SU-DHL-6 (cell line): ENCODE measurements around the gene OPA3.

ENCODE experiments used
- H2AFZ ChIP-seq: fragments of 200-600 bp; sonication (generic); 2 replicates; pipeline ENCODE4 v1.6.1; 2014; ENCODE audit warnings: low read depth, mild to moderate bottlenecking, moderate library complexity, mixed read lengths, antibody characterized with exemption, low read length; ENCODE audit not compliant: severe bottlenecking
- H3F3A ChIP-seq: fragments of 200-600 bp; shearing (Covaris generic); 2 replicates; pipeline ENCODE4 v1.6.0; 2016; ENCODE audit warnings: antibody characterized with exemption, mild to moderate bottlenecking; ENCODE audit not compliant: insufficient read depth
- H3K27ac ChIP-seq: fragments of 200-600 bp; sonication (generic); 2 replicates; pipeline ENCODE4 v1.5.1; 2016; ENCODE audit warnings: low read depth, mild to moderate bottlenecking, low read length, moderate library complexity, mixed read lengths
- H3K27me3 ChIP-seq: fragments of 200-600 bp; sonication (generic), shearing (Covaris generic); 2 replicates; pipeline ENCODE4 v1.6.0; 2014; ENCODE audit warnings: mild to moderate bottlenecking, low read length
- H3K36me3 ChIP-seq: fragments of 200-600 bp; sonication (generic); 2 replicates; pipeline ENCODE4 v1.6.1; 2014; ENCODE audit warnings: mild to moderate bottlenecking, low read length, mixed read lengths
- H3K4me2 ChIP-seq: fragments of 300-600, 200-600 bp; shearing (Covaris generic), sonication (generic); 2 replicates; pipeline ENCODE4 v1.6.0; 2014; ENCODE audit warnings: low read length, low read depth, mild to moderate bottlenecking; ENCODE audit not compliant: poor library complexity, severe bottlenecking
- H3K4me3 ChIP-seq: fragments of 200-600 bp; sonication (generic); 2 replicates; pipeline ENCODE4 v1.5.1; 2014; ENCODE audit warnings: antibody characterized with exemption, low read length, mild to moderate bottlenecking, mixed read lengths; ENCODE audit not compliant: insufficient read depth, poor library complexity, severe bottlenecking
- H3K79me2 ChIP-seq: fragments of 200-600 bp; sonication (generic); 2 replicates; pipeline ENCODE4 v1.6.1; 2014; ENCODE audit warnings: mild to moderate bottlenecking, low read length, moderate library complexity; ENCODE audit not compliant: insufficient read depth
- H3K9ac ChIP-seq: fragments of 200-600 bp; sonication (generic); 2 replicates; pipeline ENCODE4 v1.7.0; 2014; ENCODE audit warnings: mild to moderate bottlenecking, low read length
- H3K9me2 ChIP-seq: fragments of 200-600 bp; sonication (generic); replicated peaks from 2 replicates; pipeline ENCODE4 v1.6.1; 2014; ENCODE audit warnings: low read length; ENCODE audit not compliant: insufficient read depth
- H3K9me3 ChIP-seq: fragments of 200-600 bp; sonication (generic); 2 replicates; pipeline ENCODE4 v1.6.1; 2014; ENCODE audit warnings: low read length, mixed read lengths; ENCODE audit not compliant: insufficient read depth
- H4K20me1 ChIP-seq: fragments of 200-600 bp; sonication (generic); 2 replicates; pipeline ENCODE4 v1.6.1; 2014; ENCODE audit warnings: low read depth, mild to moderate bottlenecking, antibody characterized with exemption, low read length, moderate library complexity, mixed read lengths
- EZH2phosphoT487 ChIP-seq: fragments of 200-600 bp; sonication (generic), shearing (Covaris generic); conservative IDR thresholded peaks from 2 replicates; pipeline ENCODE4 v1.6.1; 2018; ENCODE audit warnings: mild to moderate bottlenecking, antibody characterized with exemption, low read length, moderate library complexity, mixed read lengths
- TF ChIP-seq, protein P1 (sequence below): fragments of 200-600 bp; sonication (generic); IDR thresholded peaks from one replicate; pipeline ENCODE4 v1.5.1; 2017; ENCODE audit warnings: antibody characterized with exemption, mild to moderate bottlenecking, low read length, moderate library complexity; ENCODE audit not compliant: insufficient read depth, poor library complexity, severe bottlenecking

The OPA3 gene

GRCh38 chr19:45599286-45599685 is 14.7 kb upstream of the OPA3 start:
- Histone ChIP-seq H3K9me2 (no peaks in the 10 kb centered on the region), H3K79me2 (no peaks in the 10 kb centered on the region), H3K4me3 (no peak overlapping the region), H3K27me3 (no peaks in the 10 kb centered on the region), H3K9ac (no peak overlapping the region), H3F3A (no peaks in the 10 kb centered on the region), H3K27ac (no peak overlapping the region), H3K4me2 (no peak overlapping the region), H4K20me1 (no peaks in the 10 kb centered on the region), H3K9me3 (no peaks in the 10 kb centered on the region), H2AFZ (no peak overlapping the region), H3K36me3 (no peaks in the 10 kb centered on the region)
- TF ChIP-seq, protein P1, sequence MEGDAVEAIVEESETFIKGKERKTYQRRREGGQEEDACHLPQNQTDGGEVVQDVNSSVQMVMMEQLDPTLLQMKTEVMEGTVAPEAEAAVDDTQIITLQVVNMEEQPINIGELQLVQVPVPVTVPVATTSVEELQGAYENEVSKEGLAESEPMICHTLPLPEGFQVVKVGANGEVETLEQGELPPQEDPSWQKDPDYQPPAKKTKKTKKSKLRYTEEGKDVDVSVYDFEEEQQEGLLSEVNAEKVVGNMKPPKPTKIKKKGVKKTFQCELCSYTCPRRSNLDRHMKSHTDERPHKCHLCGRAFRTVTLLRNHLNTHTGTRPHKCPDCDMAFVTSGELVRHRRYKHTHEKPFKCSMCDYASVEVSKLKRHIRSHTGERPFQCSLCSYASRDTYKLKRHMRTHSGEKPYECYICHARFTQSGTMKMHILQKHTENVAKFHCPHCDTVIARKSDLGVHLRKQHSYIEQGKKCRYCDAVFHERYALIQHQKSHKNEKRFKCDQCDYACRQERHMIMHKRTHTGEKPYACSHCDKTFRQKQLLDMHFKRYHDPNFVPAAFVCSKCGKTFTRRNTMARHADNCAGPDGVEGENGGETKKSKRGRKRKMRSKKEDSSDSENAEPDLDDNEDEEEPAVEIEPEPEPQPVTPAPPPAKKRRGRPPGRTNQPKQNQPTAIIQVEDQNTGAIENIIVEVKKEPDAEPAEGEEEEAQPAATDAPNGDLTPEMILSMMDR = no peak
- TF ChIP-seq EZH2phosphoT487 = no peak

GRCh38 chr19:45598267-45599001 is 13.8 kb upstream of the OPA3 start:
- Histone ChIP-seq H3K27ac (no peak overlapping the region), H3K27me3 (no peaks in the 10 kb centered on the region), H3F3A (no peaks in the 10 kb centered on the region), H3K9me3 (no peaks in the 10 kb centered on the region), H3K9ac (no peak overlapping the region), H3K79me2 (no peaks in the 10 kb centered on the region), H3K4me2 (no peak overlapping the region), H2AFZ (no peak overlapping the region), H3K4me3 (no peak overlapping the region), H3K36me3 (no peaks in the 10 kb centered on the region), H4K20me1 (no peaks in the 10 kb centered on the region), H3K9me2 (no peaks in the 10 kb centered on the region)
- TF ChIP-seq EZH2phosphoT487 = no peak
- TF ChIP-seq, protein P1 = no peak

DNA sequence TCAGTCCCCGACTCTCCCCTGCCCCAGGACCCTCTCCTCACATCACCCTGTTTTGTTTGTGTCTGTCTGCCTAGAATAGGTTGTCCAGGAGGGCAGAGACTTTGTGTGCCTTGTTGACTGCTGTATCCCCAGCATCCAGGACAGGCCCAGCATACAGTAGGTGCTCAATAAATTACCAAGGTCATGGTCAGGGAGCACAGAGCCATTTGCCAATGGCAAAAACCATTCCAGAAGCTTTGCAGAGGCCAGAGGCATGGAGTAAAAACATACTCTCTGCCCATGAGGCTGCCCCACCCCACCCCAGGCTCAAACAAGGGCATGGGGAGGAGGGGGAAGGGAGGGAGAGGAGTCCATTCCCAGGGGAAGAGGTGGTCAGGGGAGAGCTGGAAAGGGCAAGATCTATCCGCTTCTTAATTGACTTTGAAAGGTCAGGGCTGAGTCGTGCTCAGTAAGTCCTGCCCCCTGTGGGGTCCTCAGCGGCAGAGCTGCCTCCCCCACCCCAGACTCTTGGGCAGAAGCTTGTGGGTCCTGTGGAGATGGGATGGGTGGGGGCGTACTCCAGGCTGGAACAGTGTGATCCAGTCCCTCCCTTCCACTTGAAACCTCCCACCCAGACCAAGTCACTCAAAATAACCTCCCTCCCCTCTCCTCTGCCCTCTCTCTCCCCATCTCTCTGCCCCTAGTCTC is 13.0 kb upstream of the OPA3 start:
- TF ChIP-seq EZH2phosphoT487 = no peak
- TF ChIP-seq, protein P1 = no peak

More for the DNA sequence above, 13.0 kb upstream of the OPA3 start:
- H3K4me3 ChIP-seq = no peak overlapping the region
- H3K36me3 ChIP-seq = no peaks in the 10 kb centered on the region
- no peak overlapping the region for H3K9ac ChIP-seq
- H3K9me2 ChIP-seq = no peaks in the 10 kb centered on the region
- no peaks in the 10 kb centered on the region for H4K20me1 ChIP-seq
- H3K27ac ChIP-seq = no peak overlapping the region
- H3K27me3 ChIP-seq = no peaks in the 10 kb centered on the region
- H3K4me2 ChIP-seq = no peak overlapping the region
- no peak overlapping the region for H2AFZ ChIP-seq
- no peaks in the 10 kb centered on the region for H3F3A ChIP-seq
- no peaks in the 10 kb centered on the region for H3K79me2 ChIP-seq
- H3K9me3 ChIP-seq = no peaks in the 10 kb centered on the region
